GM12878 (cell line): ENCODE results near the gene ZMIZ1. TPM values are rescaled to one million over a fixed set of nuclear protein-coding genes. Genes with fewer than 3 reads are reported as not detected.

ENCODE experiments used
- CBFB ChIP-seq: IDR thresholded peaks from 2 replicates; pipeline ENCODE4 v1.6.1; 2016; ENCODE audit warnings: antibody characterized with exemption, low read depth
- CHD1 ChIP-seq: IDR thresholded peaks from 2 replicates; pipeline ENCODE4 v1.6.1; 2012; ENCODE audit warnings: low read depth, low read length, improper control_type of control experiment
- FOXM1 ChIP-seq: IDR thresholded peaks from 2 replicates; pipeline ENCODE4 v1.6.1; 2012; ENCODE audit warnings: low read depth, mild to moderate bottlenecking, inconsistent platforms, low read length, moderate library complexity
- JUNB ChIP-seq: IDR thresholded peaks from 2 replicates; pipeline ENCODE4 v1.6.1; 2016; ENCODE audit warnings: antibody characterized with exemption, mild to moderate bottlenecking
- NFYB ChIP-seq: IDR thresholded peaks from 2 replicates; pipeline ENCODE4 v1.6.1; 2011; ENCODE audit warnings: low read depth, mild to moderate bottlenecking, low read length, improper control_type of control experiment, moderate library complexity; ENCODE audit not compliant: insufficient read depth
- PAX8 ChIP-seq: fragments of 450-650 bp; IDR thresholded peaks from 2 replicates; pipeline ENCODE4 v1.6.1; 2017; ENCODE audit warnings: mild to moderate bottlenecking, moderate library complexity
- PML ChIP-seq: IDR thresholded peaks from 2 replicates; pipeline ENCODE4 v1.6.1; 2012; ENCODE audit warnings: low read length, inconsistent platforms
- POLR2AphosphoS2 ChIP-seq: IDR thresholded peaks from 2 replicates; pipeline ENCODE4 v1.6.1; 2011; ENCODE audit warnings: low read depth, mild to moderate bottlenecking, low read length, improper control_type of control experiment, moderate library complexity
- TCF12 ChIP-seq: IDR thresholded peaks from 2 replicates; pipeline ENCODE4 v1.6.1; 2011; ENCODE audit warnings: low read depth, mild to moderate bottlenecking, low read length
- polyA plus RNA-seq, 11 experiments: library from polyadenylated mRNA; depleted of rRNA in 4 of 11; unstranded in 6 of 11; stranded (reverse) in 5 of 11; fragments of >200 nt; fragmentation: Nextera tagmentation in 4 of 11; fragmentation: Illumina TruSeq in 1 of 11; extraction: Ambion mirVana in 4 of 11; extraction: Trizol in 1 of 11; gene quantifications; 1 replicate in 1 of 11; 2 replicates in 10 of 11; pipeline versions ENCODE4 v1.2.1 to v1.2.3, GENCODE V29; 2011 to 2016; ENCODE audit warnings: inconsistent platforms in 2 of 11, missing spikeins in 2 of 11, low read depth in 1 of 11
- total RNA-seq, 4 experiments: library from RNA; depleted of rRNA in 3 of 4; stranded (reverse); fragments of >200 nt in 3 of 4; fragmentation: Illumina TruSeq in 1 of 4; extraction: Trizol in 1 of 4; gene quantifications; 2 replicates each; pipeline versions ENCODE4 v1.2.1 to v1.2.3, GENCODE V29; 2013 to 2021
- TF ChIP-seq, protein P1 (sequence below): fragments of 450-650 bp; conservative IDR thresholded peaks from 2 replicates; pipeline ENCODE4 v1.6.1; 2017; ENCODE audit warnings: mild to moderate bottlenecking, moderate library complexity
- TF ChIP-seq, protein P2 (sequence below): IDR thresholded peaks from 2 replicates; pipeline ENCODE4 v1.6.1; 2011; ENCODE audit warnings: borderline replicate concordance, low read depth, mild to moderate bottlenecking, moderate library complexity, mixed read lengths, low read length; ENCODE audit not compliant: insufficient read depth; ENCODE audit errors: extremely low read length

The ZMIZ1 gene
- total and polyA plus RNA-seq, 10 of the 15 experiments (the other 5 are each of a cell fraction or from before 2014, with no cell fraction given) = 3.1 to 82.3 (median 14.9) TPM

DNA sequence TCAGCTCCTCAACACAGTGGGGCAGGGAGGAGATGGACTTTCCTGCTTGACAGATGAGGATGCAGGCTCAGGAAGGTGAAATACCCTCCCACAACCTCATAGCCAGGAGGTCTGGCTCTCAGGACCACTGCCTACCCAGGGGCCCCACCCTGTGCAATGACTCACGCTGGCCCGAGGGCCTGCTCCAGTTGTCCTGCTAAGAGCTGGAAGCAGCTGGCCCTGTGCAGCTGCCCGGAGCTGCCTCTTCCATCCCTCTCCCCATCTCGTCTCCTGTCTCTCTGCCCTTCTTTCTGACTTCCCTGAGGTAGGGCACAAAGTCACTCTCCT, 123.9 kb downstream of the ZMIZ1 start (continued):
- TF ChIP-seq, protein P1, sequence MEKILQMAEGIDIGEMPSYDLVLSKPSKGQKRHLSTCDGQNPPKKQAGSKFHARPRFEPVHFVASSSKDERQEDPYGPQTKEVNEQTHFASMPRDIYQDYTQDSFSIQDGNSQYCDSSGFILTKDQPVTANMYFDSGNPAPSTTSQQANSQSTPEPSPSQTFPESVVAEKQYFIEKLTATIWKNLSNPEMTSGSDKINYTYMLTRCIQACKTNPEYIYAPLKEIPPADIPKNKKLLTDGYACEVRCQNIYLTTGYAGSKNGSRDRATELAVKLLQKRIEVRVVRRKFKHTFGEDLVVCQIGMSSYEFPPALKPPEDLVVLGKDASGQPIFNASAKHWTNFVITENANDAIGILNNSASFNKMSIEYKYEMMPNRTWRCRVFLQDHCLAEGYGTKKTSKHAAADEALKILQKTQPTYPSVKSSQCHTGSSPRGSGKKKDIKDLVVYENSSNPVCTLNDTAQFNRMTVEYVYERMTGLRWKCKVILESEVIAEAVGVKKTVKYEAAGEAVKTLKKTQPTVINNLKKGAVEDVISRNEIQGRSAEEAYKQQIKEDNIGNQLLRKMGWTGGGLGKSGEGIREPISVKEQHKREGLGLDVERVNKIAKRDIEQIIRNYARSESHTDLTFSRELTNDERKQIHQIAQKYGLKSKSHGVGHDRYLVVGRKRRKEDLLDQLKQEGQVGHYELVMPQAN = no peak
- no peak for TF ChIP-seq TCF12
- TF ChIP-seq POLR2AphosphoS2 = no peak
- TF ChIP-seq CBFB = no peak
- no peak for TF ChIP-seq JUNB
- TF ChIP-seq CHD1 = no peak
- no peak for TF ChIP-seq NFYB
- no peak for TF ChIP-seq FOXM1
- no peak for TF ChIP-seq PAX8
- no peak for TF ChIP-seq PML
- TF ChIP-seq, protein P2, sequence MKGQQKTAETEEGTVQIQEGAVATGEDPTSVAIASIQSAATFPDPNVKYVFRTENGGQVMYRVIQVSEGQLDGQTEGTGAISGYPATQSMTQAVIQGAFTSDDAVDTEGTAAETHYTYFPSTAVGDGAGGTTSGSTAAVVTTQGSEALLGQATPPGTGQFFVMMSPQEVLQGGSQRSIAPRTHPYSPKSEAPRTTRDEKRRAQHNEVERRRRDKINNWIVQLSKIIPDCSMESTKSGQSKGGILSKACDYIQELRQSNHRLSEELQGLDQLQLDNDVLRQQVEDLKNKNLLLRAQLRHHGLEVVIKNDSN = no peak
